ENCODE results near the gene SV2B.

DNA sequence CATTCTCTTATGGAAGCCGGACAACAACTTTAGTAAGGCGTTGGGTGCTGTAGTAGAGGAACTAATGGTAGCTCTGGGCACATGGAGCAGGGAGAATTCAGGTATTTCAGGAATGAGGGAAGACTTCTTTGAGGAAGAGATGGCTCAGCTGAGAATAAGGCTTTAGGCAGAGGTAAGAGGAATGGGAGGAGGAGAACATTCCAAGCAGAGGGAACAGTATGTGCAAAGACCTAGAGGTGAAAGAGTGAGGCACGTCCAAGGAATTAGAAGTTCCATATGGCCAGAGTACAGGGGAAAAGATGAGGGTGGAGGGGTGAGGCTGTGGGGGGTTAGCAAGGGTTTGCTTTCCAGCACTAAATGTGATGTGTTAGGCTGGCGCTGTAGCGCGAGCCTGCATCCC, 1.6 kb upstream of the SV2B start:
- TF ChIP-seq, protein P1, sequence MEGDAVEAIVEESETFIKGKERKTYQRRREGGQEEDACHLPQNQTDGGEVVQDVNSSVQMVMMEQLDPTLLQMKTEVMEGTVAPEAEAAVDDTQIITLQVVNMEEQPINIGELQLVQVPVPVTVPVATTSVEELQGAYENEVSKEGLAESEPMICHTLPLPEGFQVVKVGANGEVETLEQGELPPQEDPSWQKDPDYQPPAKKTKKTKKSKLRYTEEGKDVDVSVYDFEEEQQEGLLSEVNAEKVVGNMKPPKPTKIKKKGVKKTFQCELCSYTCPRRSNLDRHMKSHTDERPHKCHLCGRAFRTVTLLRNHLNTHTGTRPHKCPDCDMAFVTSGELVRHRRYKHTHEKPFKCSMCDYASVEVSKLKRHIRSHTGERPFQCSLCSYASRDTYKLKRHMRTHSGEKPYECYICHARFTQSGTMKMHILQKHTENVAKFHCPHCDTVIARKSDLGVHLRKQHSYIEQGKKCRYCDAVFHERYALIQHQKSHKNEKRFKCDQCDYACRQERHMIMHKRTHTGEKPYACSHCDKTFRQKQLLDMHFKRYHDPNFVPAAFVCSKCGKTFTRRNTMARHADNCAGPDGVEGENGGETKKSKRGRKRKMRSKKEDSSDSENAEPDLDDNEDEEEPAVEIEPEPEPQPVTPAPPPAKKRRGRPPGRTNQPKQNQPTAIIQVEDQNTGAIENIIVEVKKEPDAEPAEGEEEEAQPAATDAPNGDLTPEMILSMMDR (conservative IDR thresholded peaks at IDR 0.05): no peak
- no peak for TF ChIP-seq ZFX (IDR thresholded peaks at IDR 0.05)

All from C4-2B (cell line).